SW480 (cell line): ENCODE data around the gene SLC4A4.

ENCODE experiments used
- DNase-seq: peaks from one replicate; pipeline ENCODE4 v3.0.0-alpha.2; 2016; ENCODE audit warnings: low spot score

Gene SLC4A4

GRCh38 chr4:71356924-71357663 lies 18.3 kb downstream of the SLC4A4 start:
- no peak for DNase-seq

DNA sequence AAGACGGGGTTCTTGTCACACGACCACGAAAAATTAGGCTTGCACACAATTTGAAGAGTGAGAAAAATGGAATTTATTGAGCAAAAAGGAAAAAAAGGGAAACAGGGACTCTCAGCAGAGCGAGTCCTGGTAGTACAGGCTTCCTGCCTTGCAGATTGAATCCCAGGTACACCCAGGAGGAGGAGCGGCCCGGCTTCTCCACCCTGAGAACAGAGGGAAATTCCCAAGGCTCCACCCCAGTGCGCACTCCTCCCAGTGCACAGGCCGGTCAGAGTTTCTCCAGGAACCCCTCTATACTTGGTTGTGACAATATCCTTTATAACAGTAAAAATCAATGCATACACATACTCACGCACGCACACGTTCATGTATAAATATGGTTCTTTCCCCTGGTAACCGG lies 22.0 kb downstream of the SLC4A4 start:
- no peak for DNase-seq

DNA sequence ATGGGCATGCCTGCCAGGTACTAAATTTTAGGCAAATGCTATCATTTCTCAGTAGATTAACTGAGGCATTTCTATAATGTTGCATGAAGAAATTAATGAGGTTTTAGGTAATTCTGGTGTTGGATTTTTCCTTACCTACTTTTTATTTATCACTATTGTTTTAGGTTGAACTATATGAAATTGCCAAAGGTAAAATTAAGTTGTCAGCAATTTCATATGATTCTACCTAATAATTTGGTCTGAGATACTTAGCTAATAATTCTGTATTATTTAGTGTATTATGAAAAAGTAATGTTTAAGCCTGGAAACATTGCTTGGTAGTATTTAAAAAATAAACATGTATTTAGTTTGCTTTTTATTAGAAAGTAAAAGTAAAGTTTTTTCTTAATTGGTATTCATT lies 22.7 kb downstream of the SLC4A4 start:
- DNase-seq = no peak

GRCh38 chr4:71366766-71367165 lies 27.9 kb downstream of the SLC4A4 start:
- DNase-seq = no peak

- DNase-seq = no peak
Measured at GRCh38 chr4:71367546-71367945, 28.7 kb downstream of the SLC4A4 start.

DNA sequence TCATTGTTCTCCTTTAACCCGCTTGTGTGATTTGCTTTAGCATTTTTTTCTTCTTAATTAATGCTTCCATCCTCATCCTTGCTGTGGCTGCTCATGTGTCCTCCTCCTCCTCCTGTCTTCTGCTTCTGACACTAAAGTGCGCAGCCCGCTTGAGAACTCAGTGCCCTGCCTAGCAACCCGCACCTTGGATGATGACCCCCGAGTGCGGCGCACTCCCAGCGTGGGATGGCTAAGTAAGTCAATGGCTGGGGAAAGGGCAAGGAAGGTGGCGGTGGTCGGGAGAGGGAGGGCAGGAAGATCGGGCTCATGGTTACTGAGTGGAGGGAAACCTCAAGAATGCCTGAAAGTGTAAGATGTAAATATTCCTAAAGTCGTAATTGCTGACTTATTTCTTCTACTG lies 30.1 kb downstream of the SLC4A4 start:
- DNase-seq = no peak

DNA sequence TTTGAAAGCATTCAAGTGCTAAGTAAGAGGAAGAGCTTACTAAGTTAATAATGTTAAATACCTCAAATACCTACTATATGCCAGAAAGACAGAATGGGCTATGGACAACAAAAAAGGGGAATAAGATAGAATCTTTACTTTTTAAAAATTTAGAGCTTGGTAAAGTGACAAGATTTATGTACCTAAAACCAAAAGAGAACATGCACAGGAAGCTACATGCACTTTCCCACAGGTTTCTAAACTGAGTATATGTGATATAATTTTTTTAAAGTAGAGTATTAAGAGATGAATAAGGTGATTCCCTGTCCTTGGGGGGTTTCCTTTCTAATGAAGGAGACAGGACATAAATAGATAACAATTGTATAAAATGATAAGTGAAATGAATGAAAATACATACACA lies 30.7 kb downstream of the SLC4A4 start:
- DNase-seq = no peak

DNA sequence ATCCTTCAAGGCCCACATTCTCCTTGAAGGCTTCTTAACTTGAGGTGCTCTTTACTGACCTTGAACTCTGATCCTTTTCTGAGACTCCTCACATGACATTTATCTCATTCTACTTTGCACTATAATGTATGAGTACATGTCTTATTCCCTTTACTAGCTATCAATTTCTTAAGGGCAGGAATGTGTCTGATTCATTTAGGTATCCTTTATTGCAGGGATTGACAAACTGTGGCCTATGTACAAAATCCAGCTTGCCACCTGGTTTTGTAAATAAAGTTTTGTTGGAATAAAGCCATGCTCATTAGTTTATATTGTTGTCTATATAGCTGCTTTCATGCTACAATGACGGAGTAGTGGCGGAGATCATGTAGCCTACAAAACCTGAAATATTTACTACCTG lies 36.7 kb downstream of the SLC4A4 start:
- no peak for DNase-seq

- no peak for DNase-seq
Measured at GRCh38 chr4:71377561-71377960, 38.7 kb downstream of the SLC4A4 start.

GRCh38 chr4:71379126-71379525 lies 40.3 kb downstream of the SLC4A4 start:
- no peak for DNase-seq

GRCh38 chr4:71380788-71381187 lies 42.0 kb downstream of the SLC4A4 start:
- DNase-seq = no peak

- DNase-seq = no peak
Measured at GRCh38 chr4:71382125-71382899, 43.5 kb downstream of the SLC4A4 start.

- DNase-seq = no peak
Measured at GRCh38 chr4:71382900-71383560, 44.2 kb downstream of the SLC4A4 start.

DNA sequence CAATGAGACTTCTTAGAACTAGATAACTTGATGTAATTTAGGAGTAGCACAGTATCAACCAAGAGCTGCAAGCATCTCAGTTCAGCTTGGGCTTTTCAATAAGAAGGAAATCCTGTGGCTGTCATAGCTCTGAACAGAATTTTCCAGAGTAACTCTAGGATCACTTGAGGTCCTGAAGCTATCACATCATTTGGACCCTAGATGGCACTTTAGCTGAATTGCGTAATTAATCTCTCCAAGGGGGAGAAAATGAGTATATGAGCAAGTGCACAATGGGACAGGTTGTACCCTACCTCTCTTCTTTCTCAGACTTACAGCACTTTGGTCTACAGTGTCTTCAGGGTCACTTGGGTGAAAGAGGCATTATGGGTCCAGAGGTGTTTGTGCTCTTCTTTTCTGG lies 45.2 kb downstream of the SLC4A4 start:
- no peak for DNase-seq

DNA sequence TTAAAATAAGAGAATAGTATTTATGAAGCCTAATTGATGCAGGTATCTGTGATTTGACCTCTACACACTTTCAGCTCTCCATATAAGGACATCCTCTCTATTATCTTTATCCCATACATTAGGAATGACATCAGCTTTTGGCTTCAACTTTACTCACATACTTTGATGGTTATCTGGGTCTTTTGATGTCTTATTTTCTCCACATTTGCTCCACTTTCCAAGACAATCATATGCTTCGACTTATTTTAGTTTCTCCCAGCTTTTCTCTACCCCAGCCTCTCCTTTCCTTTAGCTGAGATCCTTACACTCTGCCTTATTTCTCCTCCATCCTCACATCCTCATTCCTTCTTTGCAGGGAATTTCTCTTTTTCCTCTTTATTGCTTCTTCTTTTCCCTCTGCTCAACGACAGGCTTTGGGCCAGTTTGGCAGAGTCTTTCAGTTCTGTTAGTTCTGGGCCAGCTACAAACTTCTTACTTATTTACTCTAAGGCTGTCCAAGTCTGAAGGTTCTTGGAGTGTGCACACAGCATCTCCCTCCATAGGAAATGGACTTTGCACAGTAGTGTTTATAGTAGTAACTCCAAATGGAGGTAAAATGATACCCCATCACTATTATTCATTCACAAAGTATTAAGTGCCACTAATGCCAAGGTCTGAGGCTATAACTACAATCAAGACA lies 50.5 kb downstream of the SLC4A4 start:
- no peak for DNase-seq

DNA sequence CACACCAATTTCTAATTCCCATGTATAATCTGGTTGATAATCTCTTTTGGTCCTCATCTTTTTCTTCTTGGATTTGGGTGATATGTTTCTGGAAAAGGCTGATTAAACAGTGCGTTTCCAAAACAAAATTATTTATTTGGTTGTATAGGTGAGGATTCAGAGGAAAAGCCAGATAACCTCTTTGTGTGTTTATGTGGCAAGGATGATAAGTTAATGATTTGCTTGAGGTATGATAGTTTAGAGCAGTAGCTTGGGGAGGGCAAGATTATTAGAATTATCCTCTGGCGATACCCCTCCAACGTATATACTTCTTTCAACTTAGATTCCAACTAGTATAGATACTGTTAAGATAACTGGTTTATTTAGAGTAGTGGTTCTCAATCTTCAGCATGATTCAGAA lies 53.3 kb downstream of the SLC4A4 start:
- DNase-seq = no peak

- no peak for DNase-seq
Measured at GRCh38 chr4:71396382-71396781, 57.6 kb downstream of the SLC4A4 start.

DNA sequence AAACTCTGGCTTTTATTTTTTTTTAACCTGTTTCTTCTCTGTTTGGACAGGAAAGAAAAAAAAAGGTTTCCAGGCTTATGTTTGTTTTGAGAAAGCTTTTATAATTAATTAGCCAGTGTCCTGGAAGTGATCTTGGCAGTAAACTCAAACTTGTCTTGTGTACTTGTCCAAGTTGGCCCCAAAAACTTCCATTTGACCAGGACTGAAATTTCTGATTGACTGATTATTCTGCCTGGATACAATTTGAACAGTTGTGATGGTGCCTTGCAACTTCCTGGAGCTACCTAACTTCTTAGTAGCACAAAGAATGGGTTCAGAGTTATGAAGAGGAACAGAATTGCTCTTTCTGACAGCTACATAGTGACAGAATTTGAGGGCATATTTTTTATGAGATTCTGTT lies 62.0 kb downstream of the SLC4A4 start:
- no peak for DNase-seq

GRCh38 chr4:71402616-71403015 lies 63.8 kb downstream of the SLC4A4 start:
- no peak for DNase-seq

- DNase-seq = no peak
Measured at GRCh38 chr4:71404049-71404448, 65.2 kb downstream of the SLC4A4 start.

DNA sequence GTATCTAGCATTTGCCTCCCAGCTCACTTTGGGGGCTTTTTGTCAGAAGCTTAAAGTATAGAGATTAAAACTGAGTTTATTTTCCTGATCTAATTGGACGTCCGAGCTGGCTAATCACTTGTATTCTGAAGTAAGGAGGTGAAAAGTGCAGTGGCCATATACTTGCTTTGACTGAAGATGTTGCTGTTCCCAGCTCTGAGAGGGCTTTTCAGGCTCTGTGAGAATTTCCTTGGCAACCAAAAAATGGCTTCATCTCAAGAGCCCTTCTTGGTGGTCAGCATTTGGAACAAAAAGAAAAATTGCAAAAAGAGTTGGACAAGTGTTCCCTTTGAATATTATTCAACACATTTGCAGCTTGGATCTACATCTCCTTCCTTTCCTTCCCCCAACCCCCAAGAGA lies 67.0 kb downstream of the SLC4A4 start:
- DNase-seq = no peak

DNA sequence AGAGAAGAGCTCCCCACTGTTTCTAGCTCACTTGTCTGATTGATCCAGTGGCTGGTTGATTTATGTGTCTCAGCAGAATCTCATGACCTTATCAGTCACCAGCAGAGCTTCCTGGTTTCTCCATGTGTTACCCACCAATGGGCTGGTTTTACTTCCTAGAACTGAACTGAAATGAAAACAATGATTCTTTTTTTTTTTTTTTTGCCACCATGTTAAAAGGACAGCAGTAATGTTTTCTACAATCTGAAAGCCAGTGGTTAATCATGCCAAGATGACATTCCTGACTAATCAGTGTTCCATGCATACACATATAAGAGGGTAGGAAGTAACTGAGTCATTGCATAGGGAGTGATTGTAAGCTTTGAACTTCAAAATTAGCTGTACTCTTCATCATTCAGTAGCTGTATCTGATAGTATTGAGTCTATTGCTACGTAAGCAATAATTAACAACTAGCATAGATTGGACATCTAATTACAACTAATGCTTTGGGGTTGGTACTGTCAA lies 67.7 kb downstream of the SLC4A4 start:
- DNase-seq = no peak
